ENCODE results near the gene SCNM1.
"Not testable (repeated sequence)": the region's sequence is repeated elsewhere in the genome, so short reads cannot be mapped to it uniquely, and the experiment has no call there.

Gene SCNM1

DNA sequence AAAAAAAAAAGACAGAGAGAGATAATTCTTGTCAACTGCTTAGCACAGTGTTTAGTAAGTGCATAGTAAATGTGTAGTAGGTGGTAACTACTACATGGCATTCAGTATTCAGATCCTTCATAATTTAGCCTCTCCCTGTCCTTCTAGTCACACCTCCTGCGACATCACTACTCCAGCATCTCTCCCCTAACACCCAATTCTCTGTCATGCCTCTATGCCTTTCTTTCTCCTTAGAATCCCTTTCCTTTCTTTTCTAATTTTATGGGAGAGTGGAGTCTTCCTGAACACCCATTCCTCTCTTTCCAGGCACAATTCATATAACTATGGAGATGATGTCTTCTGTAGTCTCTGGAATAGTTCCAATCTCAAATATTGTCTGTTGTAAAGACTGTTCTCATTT, 27.9 kb downstream of the SCNM1 start:
- DNase-seq, result no peak

GRCh38 chr1:151194894-151195594, 29.1 kb downstream of the SCNM1 start:
- not testable (repeated sequence) for DNase-seq

DNA sequence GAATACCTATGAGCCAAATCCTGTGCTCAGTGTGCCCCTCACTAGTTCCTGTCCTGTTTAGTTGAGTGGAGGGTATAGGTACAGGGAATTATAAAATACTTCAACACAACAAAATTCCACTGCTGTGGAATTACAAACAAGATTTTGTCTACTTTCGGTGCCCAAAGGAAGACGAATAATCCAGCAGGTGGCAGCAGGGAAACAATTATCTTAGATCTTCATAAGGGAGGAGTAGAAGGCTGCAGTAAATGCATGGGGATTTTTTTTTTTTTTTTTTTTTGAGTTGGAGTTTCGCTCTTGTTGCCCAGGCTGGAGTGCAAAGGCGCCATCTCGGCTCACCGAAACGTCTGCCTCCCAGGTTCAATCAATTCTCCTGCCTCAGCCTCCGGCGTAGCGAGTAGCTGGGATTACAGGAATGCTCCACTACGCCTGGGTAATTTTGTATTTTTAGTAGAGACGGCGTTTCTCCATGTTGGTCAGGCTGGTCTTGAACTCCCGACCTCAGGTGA, 30.4 kb downstream of the SCNM1 start:
- peak; percentile 55 to 75 for DNase-seq

DNA sequence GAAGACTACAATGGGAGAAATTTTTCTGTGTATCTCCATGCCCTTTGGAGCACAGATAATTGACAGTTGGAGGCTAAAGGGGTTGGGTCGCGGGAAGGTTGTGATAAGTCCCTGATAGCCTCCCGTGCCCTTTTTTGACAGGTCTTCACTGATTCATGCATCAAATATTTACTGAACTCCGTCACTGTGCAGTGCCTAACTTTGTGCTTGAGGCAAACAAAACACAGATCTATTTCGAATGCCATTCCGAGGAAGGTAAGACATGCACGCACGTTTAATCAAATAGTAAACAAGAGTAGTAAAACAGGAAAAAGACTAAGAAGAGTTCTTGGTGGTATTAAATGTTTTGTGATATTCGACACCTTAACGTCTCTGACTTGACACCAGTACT, 31.9 kb downstream of the SCNM1 start:
- DNase-seq, result no peak

- DNase-seq, result peak; percentile 99
Observed at GRCh38 chr1:151198254-151199127, 32.5 kb downstream of the SCNM1 start, which contains the start of gene PIP5K1A. TSS of gene PIP5K1A (plus strand) at chr1:151198552. CDS start at chr1:151198997, 445 bp downstream.

DNA sequence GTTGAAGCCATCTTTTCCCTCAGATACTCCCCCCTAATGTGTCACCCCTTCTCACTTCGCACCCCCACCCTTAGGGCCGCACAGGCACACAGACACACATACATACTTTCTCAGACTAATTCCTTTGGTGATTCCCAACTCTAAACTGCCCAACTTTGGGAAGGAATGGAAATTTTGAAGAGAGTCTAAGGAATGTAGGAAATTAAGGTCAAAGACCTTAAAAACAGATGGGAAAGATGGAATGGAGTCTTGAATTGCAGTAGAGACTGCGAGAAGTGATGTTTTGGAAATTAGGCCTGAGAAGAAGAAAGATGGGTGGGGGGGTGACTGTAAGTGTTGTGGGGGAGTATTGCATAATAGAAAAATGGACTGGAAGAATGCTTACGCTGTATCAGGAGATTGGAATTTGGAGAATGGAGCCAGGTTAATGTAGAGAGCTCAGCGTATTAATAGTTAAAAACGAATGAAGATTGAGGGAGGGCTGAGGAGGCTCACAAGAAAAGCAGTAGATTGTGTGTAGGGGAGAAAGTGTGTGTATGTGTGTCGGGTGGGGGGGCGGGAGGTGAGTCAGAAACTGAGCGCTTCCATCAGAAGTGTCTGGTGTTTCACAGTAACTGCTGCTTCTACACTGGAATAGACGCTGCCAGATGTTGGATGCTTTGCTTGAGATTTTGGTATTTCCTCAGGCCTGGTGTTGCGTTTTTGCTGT, 34.1 kb downstream of the SCNM1 start:
- DNase-seq, result peak in 1 of 2 donors; percentile 27

GRCh38 chr1:151205381-151205965, 39.5 kb downstream of the SCNM1 start:
- not testable (repeated sequence) for DNase-seq

DNA sequence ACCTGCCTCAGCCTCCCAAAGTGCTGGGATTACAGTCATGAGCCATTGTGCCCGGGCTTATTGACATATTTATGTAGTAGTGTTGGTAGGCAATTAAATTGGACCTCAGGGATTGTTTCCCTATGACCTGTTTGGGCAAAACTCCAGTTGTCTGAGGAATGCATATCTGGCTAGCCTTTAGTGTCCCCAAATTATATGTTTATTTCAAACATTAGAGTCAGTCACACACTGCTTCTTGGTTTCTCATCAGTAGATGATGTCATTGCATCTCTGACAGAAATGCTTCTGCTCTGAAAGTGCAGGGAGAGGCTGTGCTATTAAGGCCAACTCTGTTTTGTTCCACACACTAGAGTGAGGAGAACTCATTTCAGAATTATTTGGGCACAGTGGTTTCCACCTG, 44.9 kb downstream of the SCNM1 start:
- no peak for DNase-seq

DNA sequence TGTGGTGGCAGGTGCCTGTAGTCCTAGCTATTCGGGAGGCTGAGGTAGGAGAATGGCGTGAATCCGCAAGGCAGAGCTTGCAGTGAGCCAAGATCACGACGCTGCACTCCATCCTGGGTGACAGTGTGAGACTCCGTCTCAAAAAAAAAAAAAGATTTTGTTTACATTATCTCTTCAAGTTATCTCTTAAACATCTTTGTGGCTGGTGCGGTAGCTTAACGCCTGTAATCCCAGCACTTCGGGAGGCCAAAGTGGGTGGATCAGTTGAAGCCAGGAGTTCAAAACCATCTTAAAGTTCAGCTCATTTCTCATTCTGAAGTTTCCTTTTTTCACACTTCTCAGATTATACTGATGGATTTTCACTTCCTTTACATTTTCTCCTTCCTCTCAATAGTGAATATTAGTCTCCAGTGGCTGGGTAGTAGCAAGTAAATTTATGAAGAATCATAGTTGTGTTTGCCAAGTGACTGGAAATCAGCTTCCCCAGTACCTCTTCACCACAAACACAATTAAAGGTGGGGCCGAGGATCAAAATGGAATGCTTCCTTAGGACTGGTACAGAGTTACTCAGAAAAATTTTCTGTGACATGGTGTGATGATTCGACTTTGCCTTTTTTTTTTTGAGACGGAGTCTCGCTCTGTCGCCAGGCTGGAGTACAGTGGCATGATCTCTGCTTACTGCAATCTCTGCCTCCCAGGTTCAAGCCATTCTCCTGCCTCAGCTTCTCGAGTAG, 46.2 kb downstream of the SCNM1 start:
- DNase-seq, result no peak

GRCh38 chr1:151213560-151213959, 47.6 kb downstream of the SCNM1 start:
- DNase-seq, result no peak

Data from CD4-positive, alpha-beta T cell treated with Interleukin-4 for 1 hour (primary cell).